ENCODE results near the gene PEF1.
A peak's percentile ranks its signal among the peaks of the same experiment; 100 is the strongest.
"Not testable (repeated sequence)": the region's sequence is repeated elsewhere in the genome, so short reads cannot be mapped to it uniquely, and the experiment has no call there.

PEF1 gene

GRCh38 chr1:31605908-31606427 lies 38.7 kb downstream of the PEF1 start:
- DNase-seq = peak; percentile 52 to 55

GRCh38 chr1:31602081-31602480 lies 42.6 kb downstream of the PEF1 start:
- no peak for DNase-seq

GRCh38 chr1:31600641-31601040 lies 44.0 kb downstream of the PEF1 start:
- no peak for DNase-seq

GRCh38 chr1:31598980-31599379 lies 45.7 kb downstream of the PEF1 start:
- no peak for DNase-seq

- DNase-seq = no peak
Observed at GRCh38 chr1:31596737-31597097, 48.0 kb downstream of the PEF1 start.

GRCh38 chr1:31595836-31596736 lies 48.6 kb downstream of the PEF1 start:
- DNase-seq = no peak

GRCh38 chr1:31593770-31594632 lies 50.7 kb downstream of the PEF1 start:
- peak; percentile 83 to 84 for DNase-seq

GRCh38 chr1:31593136-31593665 lies 51.5 kb downstream of the PEF1 start:
- DNase-seq = no peak

GRCh38 chr1:31592132-31592531 lies 52.5 kb downstream of the PEF1 start:
- DNase-seq = no peak

GRCh38 chr1:31591425-31592093 lies 53.1 kb downstream of the PEF1 start:
- no peak for DNase-seq

GRCh38 chr1:31588751-31589515 lies 55.7 kb downstream of the PEF1 start:
- DNase-seq = no peak

- DNase-seq = peak; percentile 71 to 78
Observed at GRCh38 chr1:31587720-31588423, 56.8 kb downstream of the PEF1 start.

- DNase-seq = not testable (repeated sequence)
Observed at GRCh38 chr1:31587328-31587699, 57.4 kb downstream of the PEF1 start.

- no peak for DNase-seq
Observed at GRCh38 chr1:31586376-31587327, 58.0 kb downstream of the PEF1 start.

GRCh38 chr1:31585736-31586365 lies 58.8 kb downstream of the PEF1 start:
- no peak for DNase-seq

- DNase-seq = peak in 1 of 2 experiments; percentile 9
Observed at GRCh38 chr1:31584869-31585735, 59.6 kb downstream of the PEF1 start.

GRCh38 chr1:31583995-31584868 lies 60.4 kb downstream of the PEF1 start:
- DNase-seq = peak in 1 of 2 experiments; percentile 7

Measured in activated T-cell treated with anti-CD3 and anti-CD28 coated beads, Interleukin-2, amount 50 U/mL, for 48 hours (primary cell).